ENCODE data around the gene RALBP1.

Gene RALBP1

DNA sequence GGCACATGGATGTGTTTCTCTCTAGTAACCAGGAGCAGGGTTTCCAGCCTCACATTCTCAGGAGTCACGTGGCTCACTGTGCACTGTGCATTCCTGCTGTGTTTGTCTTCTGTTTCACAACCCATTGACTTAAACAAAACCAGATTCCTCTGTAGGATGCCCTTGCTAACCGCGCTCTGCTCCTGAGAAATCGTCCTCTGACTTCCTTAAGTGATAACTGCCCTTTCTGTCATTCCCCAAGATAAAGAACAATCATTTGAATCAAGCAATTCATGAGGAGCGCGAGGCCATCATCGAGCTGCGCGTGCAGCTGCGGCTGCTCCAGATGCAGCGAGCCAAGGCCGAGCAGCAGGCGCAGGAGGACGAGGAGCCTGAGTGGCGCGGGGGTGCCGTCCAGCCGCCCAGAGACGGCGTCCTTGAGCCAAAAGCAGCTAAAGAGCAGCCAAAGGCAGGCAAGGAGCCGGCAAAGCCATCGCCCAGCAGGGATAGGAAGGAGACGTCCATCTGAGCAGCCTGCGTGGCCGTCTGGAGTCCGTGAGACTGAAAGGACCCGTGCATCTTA lies 60.2 kb downstream of the RALBP1 start:
- DNase-seq (ENCODE audit: low read depth in 2 of 2), result peak; percentile 76 to 83
- H3K4me3 ChIP-seq (replicated peaks in 1 of 2; ENCODE audit: low read depth in 2 of 2, low read length in 2 of 2), result no peak overlapping the region
- TF ChIP-seq, protein P1, sequence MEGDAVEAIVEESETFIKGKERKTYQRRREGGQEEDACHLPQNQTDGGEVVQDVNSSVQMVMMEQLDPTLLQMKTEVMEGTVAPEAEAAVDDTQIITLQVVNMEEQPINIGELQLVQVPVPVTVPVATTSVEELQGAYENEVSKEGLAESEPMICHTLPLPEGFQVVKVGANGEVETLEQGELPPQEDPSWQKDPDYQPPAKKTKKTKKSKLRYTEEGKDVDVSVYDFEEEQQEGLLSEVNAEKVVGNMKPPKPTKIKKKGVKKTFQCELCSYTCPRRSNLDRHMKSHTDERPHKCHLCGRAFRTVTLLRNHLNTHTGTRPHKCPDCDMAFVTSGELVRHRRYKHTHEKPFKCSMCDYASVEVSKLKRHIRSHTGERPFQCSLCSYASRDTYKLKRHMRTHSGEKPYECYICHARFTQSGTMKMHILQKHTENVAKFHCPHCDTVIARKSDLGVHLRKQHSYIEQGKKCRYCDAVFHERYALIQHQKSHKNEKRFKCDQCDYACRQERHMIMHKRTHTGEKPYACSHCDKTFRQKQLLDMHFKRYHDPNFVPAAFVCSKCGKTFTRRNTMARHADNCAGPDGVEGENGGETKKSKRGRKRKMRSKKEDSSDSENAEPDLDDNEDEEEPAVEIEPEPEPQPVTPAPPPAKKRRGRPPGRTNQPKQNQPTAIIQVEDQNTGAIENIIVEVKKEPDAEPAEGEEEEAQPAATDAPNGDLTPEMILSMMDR (IDR thresholded peaks at IDR 0.05; ENCODE audit: low read depth, low read length), result no peak

- TF ChIP-seq, protein P1 (IDR thresholded peaks at IDR 0.05; ENCODE audit: low read depth, low read length), result no peak
- no peak overlapping the region for H3K4me3 ChIP-seq (replicated peaks in 1 of 2; ENCODE audit: low read depth in 2 of 2, low read length in 2 of 2)
- DNase-seq (ENCODE audit: low read depth in 2 of 2), result peak in 1 of 2 donors; percentile 57
Measured at GRCh38 chr18:9536354-9537152, 61.2 kb downstream of the RALBP1 start.

GRCh38 chr18:9537677-9538076 lies 62.4 kb downstream of the RALBP1 start:
- no peak overlapping the region for H3K4me3 ChIP-seq (replicated peaks in 1 of 2; ENCODE audit: low read depth in 2 of 2, low read length in 2 of 2)
- no peak for DNase-seq (ENCODE audit: low read depth in 2 of 2)
- TF ChIP-seq, protein P1 (IDR thresholded peaks at IDR 0.05; ENCODE audit: low read depth, low read length), result no peak

DNA sequence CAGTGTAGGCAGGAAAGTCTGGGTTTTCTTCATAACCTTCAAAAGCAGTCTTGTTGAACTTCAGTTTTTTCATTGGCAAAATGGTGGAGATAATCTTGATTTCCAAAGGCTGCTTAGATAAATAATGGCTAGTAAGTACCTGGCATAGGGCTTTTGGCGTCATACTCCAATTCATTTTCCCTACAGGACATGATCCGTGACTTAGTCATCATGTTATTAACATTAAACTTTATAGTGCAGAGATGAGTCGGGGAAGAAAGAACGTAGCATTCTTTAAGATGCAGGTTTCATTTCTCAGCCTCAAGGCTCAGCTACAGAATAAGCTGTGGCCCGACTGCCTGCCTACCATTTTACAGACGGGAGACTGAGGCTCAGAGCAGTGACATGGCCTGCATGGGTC lies 64.0 kb downstream of the RALBP1 start:
- DNase-seq (ENCODE audit: low read depth in 2 of 2), result peak; percentile 37 to 86
- TF ChIP-seq, protein P1 (IDR thresholded peaks at IDR 0.05; ENCODE audit: low read depth, low read length), result no peak
- H3K4me3 ChIP-seq (replicated peaks in 1 of 2; ENCODE audit: low read depth in 2 of 2, low read length in 2 of 2), result no peak overlapping the region

- no peak for DNase-seq (ENCODE audit: low read depth in 2 of 2)
- H3K4me3 ChIP-seq (replicated peaks in 1 of 2; ENCODE audit: low read depth in 2 of 2, low read length in 2 of 2), result no peak overlapping the region
- TF ChIP-seq, protein P1 (IDR thresholded peaks at IDR 0.05; ENCODE audit: low read depth, low read length), result no peak
Measured at GRCh38 chr18:9539938-9540337, 64.6 kb downstream of the RALBP1 start.

- no peak overlapping the region for H3K4me3 ChIP-seq (replicated peaks in 1 of 2; ENCODE audit: low read depth in 2 of 2, low read length in 2 of 2)
- DNase-seq (ENCODE audit: low read depth in 2 of 2), result no peak
- TF ChIP-seq, protein P1 (IDR thresholded peaks at IDR 0.05; ENCODE audit: low read depth, low read length), result no peak
Measured at GRCh38 chr18:9542924-9543323, 67.6 kb downstream of the RALBP1 start.
